ENCODE data around the gene PALM3.

The PALM3 gene

DNA sequence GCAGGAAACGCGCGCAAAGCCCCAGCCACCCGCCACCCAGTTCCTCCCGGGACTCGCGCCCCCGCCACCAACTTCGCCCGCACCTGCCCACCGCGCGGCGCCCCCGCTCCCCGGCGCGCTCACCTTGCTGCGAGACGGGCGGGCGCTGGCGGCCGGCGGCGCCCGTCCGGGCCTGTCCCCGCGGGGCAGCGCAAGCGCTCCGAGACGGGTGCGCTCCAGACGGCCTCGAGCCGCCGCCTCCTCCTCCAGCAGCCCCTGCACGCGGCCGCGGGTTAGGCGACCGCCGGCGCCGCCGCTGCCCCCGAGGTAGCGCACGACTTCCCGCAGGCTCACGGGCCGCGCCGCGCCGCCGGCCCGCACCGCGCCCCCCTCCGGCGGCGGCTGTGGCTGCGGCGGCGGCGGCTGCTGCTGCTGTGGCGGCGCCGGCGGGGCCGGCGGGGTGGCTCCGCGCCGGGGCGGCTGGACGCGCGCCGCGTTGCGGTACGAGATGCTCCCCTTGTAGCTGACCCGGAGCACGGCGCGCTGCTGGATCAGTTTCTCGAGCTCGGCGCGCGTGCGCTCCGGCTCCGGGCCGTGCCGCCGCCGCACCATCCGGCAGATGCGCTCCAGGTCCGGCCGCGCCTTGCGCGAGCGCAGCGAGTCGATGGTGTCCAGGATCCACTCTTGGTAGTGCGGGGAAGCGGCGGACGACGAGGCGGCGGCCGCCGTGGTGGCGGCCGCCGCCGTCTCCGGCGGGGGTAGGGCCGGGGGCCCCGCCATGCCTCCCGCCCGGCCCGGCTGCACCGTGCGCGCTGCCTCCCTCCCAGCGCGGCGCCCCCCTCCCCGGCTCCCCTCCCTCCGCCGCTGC lies 28.0 kb upstream of the PALM3 start:
- TF ChIP-seq CTCF (IDR thresholded peaks at IDR 0.05; ENCODE audit: borderline replicate concordance, control extremely low read depth, extremely low read depth, insufficient read depth, missing control alignments) = peak; percentile 21
- in situ Hi-C loops (cut with MboI; ENCODE audit: low sequenced_read_pairs, unreplicated experiment) = no loop called here
- no peak for DNase-seq (ENCODE audit: low spot score)

DNA sequence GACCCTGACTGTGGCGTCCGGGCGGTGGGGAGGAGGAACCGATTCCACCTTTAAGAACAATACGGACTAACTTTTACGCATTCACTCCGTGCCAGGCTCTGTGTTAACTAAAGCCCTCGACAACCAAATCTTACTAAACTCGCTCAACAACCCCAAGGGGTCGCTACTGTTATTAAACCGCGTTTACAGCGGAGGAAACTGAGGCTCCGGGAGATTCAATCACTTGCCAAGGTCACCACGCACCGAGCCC lies 27.5 kb upstream of the PALM3 start:
- no peak for TF ChIP-seq CTCF (IDR thresholded peaks at IDR 0.05; ENCODE audit: borderline replicate concordance, control extremely low read depth, extremely low read depth, insufficient read depth, missing control alignments)
- in situ Hi-C loops (cut with MboI; ENCODE audit: low sequenced_read_pairs, unreplicated experiment) = no loop called here
- DNase-seq (ENCODE audit: low spot score) = no peak

GRCh38 chr19:14088634-14089411 lies 26.9 kb upstream of the PALM3 start:
- no peak for DNase-seq (ENCODE audit: low spot score)
- in situ Hi-C loops (cut with MboI; ENCODE audit: low sequenced_read_pairs, unreplicated experiment) = no loop called here
- no peak for TF ChIP-seq CTCF (IDR thresholded peaks at IDR 0.05; ENCODE audit: borderline replicate concordance, control extremely low read depth, extremely low read depth, insufficient read depth, missing control alignments)

GRCh38 chr19:14086098-14086497 lies 24.2 kb upstream of the PALM3 start:
- in situ Hi-C loops (cut with MboI; ENCODE audit: low sequenced_read_pairs, unreplicated experiment) = no loop called here
- no peak for TF ChIP-seq CTCF (IDR thresholded peaks at IDR 0.05; ENCODE audit: borderline replicate concordance, control extremely low read depth, extremely low read depth, insufficient read depth, missing control alignments)
- DNase-seq (ENCODE audit: low spot score) = no peak

- in situ Hi-C loops (cut with MboI; ENCODE audit: low sequenced_read_pairs, unreplicated experiment) = no loop called here
- TF ChIP-seq CTCF (IDR thresholded peaks at IDR 0.05; ENCODE audit: borderline replicate concordance, control extremely low read depth, extremely low read depth, insufficient read depth, missing control alignments) = no peak
- no peak for DNase-seq (ENCODE audit: low spot score)
Observed at GRCh38 chr19:14085309-14085995, 23.6 kb upstream of the PALM3 start, which contains the start of gene C19orf67. Gene C19orf67 (minus strand): TSS chr19:14085783. CDS start chr19:14085627, 156 bp downstream.

DNA sequence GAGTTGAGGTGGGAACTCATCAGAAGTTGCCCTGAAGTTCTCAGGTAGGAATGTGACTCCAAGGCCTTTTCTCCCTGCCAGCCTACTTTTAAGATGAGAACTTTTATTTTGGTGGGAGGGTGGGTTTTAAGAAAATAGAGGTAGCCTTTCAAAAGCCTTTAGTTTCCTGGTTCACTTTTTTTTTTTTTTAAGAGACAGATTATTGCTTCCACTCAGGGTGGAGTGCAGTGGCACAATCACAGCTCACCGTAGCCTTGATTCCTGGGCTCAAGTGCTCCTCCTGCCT lies 20.7 kb upstream of the PALM3 start:
- in situ Hi-C loops (cut with MboI; ENCODE audit: low sequenced_read_pairs, unreplicated experiment) = no loop called here
- no peak for DNase-seq (ENCODE audit: low spot score)
- no peak for TF ChIP-seq CTCF (IDR thresholded peaks at IDR 0.05; ENCODE audit: borderline replicate concordance, control extremely low read depth, extremely low read depth, insufficient read depth, missing control alignments)

Data from GM13976 (cell line).